Activated naive CD8-positive, alpha-beta T cell treated with anti-CD3 and anti-CD28 coated beads, Interleukin-2, amount 10 ng/mL, durations not matched to agents 7 days and 5 days (primary cell): ENCODE data around the gene RBM33. TPM values are rescaled to one million over a fixed set of nuclear protein-coding genes. Genes with fewer than 3 reads are reported as not detected.
A peak's percentile ranks its signal among the peaks of the same experiment; 100 is the strongest.

Source experiments
- ATAC-seq: fragments of 150-1000 bp; cut with Tn5 transposase; one replicate; pipeline ENCODE4 v1.10.0; 2021; ENCODE audit warnings: low read depth, moderate library complexity
- POLR2A ChIA-PET: fragments of 350-600 bp; sonication (Branson Sonifier 250); formaldehyde crosslinking; loops from one replicate; lab custom pipeline; 2021; ENCODE audit warnings: antibody characterized with exemption; lab: Charles Lee
- DNase-seq: peaks from one replicate; pipeline ENCODE4 v3.0.0; 2021
- H3K27ac Mint-ChIP-seq: one replicate; pipeline ENCODE4 v1.8.0; 2022; ENCODE audit warnings: mild to moderate bottlenecking, mixed read lengths
- H3K27me3 Mint-ChIP-seq: one replicate; pipeline ENCODE4 v1.8.0; 2022; ENCODE audit warnings: mild to moderate bottlenecking, moderate library complexity, mixed read lengths
- H3K36me3 Mint-ChIP-seq: one replicate; pipeline ENCODE4 v1.8.0; 2021; ENCODE audit warnings: mild to moderate bottlenecking, mixed read lengths
- H3K4me1 Mint-ChIP-seq: one replicate; pipeline ENCODE4 v1.8.0; 2021; ENCODE audit warnings: mixed read lengths
- H3K4me3 Mint-ChIP-seq: one replicate; pipeline ENCODE4 v1.8.0; 2022; ENCODE audit warnings: mild to moderate bottlenecking, moderate library complexity, mixed read lengths
- H3K9me3 Mint-ChIP-seq: one replicate; pipeline ENCODE4 v1.8.0; 2021; ENCODE audit warnings: mixed read lengths
- total RNA-seq, 2 experiments: library from RNA; stranded (reverse); gene quantifications; one replicate each; pipeline ENCODE4 v1.2.3, GENCODE V29; 2021

The RBM33 gene
- total RNA-seq, 2 experiments from 2014 or later, result 119 to 122 TPM

GRCh38 chr7:155714702-155715101, 70.2 kb downstream of the RBM33 start:
- Mint-ChIP-seq H3K9me3 (no peaks in the 10 kb centered on the region), H3K36me3 (peaks cover 26% of the 10 kb centered on the region), H3K4me1 (peaks cover 8% of the 10 kb centered on the region), H3K27me3 (no peaks in the 10 kb centered on the region), H3K27ac (no peak overlapping the region), H3K4me3 (no peak overlapping the region)
- DNase-seq, result no peak
- POLR2A ChIA-PET, result no interaction called here
- no peak for ATAC-seq

DNA sequence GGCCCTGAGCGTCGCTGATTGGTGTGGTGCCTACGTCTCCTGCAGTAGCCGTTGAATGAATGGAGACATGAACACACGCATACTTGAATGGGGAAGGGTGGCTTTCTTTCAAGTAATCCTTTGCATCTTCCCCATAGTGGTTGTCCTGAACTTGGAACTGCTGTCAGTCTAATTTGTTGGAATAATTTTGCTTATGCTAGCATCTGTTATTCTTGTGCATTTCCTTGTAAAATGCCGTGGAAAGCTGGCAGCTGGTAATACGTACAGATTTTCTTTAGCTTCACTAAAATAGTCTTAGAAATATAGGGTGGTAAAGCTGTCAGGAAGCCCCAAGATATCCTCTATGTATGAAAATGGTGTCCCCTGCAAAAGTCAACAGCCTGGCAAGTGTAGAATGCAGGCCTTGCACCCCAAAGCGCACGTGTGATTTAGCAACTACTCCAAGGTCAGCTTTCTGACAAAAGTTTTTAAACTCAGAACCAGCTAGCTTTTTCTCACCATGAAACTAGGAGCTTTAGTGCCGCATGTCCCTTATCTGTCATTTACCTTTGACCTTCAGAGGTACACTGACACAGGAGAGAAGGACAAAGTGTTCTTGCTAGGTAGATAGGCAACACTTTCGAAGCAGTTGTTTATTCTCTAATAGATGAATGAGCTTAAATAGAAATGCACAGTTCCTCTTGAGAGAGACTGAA, 70.8 kb downstream of the RBM33 start:
- DNase-seq, result no peak
- Mint-ChIP-seq H3K36me3 (peaks cover 26% of the 10 kb centered on the region), H3K4me3 (no peak overlapping the region), H3K27ac (no peak overlapping the region), H3K9me3 (no peaks in the 10 kb centered on the region), H3K27me3 (no peaks in the 10 kb centered on the region), H3K4me1 (peaks cover 8% of the 10 kb centered on the region)
- ATAC-seq, result no peak
- POLR2A ChIA-PET, result interaction anchor here (1.0 kb wide), 1 partner anchor 71 kb away, joined by 3 read pairs; the partner anchor contains the start of gene RBM33

DNA sequence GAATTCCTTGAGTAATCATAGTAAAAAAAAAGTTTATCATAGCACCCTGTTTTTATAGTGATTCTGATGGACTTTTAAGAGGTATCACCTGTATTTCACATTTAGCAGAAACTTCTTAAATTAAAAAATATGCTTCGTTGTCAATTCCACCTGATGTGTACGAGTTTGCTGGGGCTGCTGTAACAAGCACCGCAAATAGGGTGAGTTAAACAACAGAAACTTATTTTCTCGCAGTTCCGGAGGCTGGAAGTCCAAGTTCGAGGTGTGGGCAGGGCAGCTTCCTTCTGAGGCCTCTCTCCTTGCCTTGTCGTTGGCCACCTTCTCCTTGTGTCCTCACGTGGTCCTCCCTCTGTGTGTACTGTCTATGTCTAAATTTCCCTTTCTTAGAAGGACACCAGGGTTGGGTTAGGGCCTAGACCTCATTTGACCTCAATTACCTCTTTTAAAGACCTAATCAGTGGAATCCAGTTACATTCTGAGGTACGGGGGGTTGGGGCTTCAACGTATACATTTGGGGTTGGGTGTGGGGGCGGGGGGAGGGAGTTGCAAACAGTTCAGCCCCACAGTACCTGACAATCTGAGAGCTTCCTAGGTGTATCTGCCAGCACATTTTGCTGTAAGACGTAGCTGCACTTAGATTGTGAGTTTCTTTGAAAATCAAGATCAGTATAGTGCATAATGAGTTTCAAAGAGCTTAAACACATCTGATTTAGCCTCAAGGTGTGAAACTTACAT, 72.7 kb downstream of the RBM33 start:
- POLR2A ChIA-PET, result no interaction called here
- Mint-ChIP-seq H3K4me1 (peaks cover 13% of the 10 kb centered on the region), H3K27ac (no peak overlapping the region), H3K27me3 (no peaks in the 10 kb centered on the region), H3K9me3 (no peaks in the 10 kb centered on the region), H3K36me3 (peaks cover 22% of the 10 kb centered on the region), H3K4me3 (no peak overlapping the region)
- ATAC-seq (no peak), DNase-seq (no peak)

DNA sequence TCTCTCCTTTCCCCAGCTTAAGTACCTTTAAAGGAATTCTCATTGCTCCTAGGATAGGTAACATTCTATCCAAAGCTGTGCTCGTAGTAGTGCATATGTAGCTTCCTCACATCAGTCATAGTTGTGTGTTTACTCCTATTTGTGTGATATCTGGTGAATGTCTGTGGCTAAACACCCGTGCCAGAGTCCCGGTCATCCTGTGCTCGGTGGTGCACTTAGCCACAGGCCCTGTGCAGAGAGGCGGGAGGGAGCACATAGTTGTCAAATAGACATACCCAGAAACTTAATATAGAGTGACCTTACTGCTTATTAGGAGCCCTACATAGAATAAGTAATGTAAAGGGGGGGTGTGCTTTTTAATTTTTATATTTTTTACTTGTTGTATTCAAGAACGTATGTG, 76.6 kb downstream of the RBM33 start:
- no peak overlapping the region for H3K27ac Mint-ChIP-seq
- H3K4me3 Mint-ChIP-seq, result no peak overlapping the region
- H3K9me3 Mint-ChIP-seq, result no peaks in the 10 kb centered on the region
- DNase-seq, result no peak
- no peak for ATAC-seq
- peaks cover 11% of the 10 kb centered on the region for H3K4me1 Mint-ChIP-seq
- no peaks in the 10 kb centered on the region for H3K27me3 Mint-ChIP-seq
- POLR2A ChIA-PET, result no interaction called here
- peaks cover 15% of the 10 kb centered on the region for H3K36me3 Mint-ChIP-seq

DNA sequence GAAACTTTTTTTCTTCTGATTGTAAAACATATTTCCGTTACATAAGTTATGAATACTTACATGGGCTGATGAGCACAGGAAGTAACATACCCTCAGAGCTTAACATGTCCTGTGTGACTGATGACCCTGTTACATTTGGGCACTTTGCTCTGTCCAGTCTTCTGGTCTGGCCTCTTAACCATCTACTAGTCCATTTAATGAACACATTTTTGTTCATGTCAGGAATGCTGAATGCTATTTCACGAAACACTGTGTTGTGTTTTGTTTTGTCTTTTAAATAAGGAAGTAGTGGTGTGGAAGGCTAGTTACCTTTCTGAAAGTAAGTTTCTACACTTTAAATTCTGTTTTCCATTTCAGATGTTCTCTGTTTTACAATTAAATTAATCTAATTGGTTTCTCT, 77.7 kb downstream of the RBM33 start:
- H3K4me1 Mint-ChIP-seq, result peaks cover 11% of the 10 kb centered on the region
- H3K4me3 Mint-ChIP-seq, result no peak overlapping the region
- H3K27ac Mint-ChIP-seq, result peak overlapping the region; percentile 69

GRCh38 chr7:155722936-155723335, 78.5 kb downstream of the RBM33 start:
- ATAC-seq, result no peak
- POLR2A ChIA-PET, result interaction anchor here (0.7 kb wide), 1 partner anchor 79 kb away, joined by 4 read pairs; the partner anchor contains the start of gene RBM33
- Mint-ChIP-seq H3K4me1 (peaks cover 9% of the 10 kb centered on the region), H3K36me3 (peaks cover 13% of the 10 kb centered on the region), H3K27me3 (no peaks in the 10 kb centered on the region), H3K4me3 (no peak overlapping the region), H3K9me3 (no peaks in the 10 kb centered on the region), H3K27ac (no peak overlapping the region)
- no peak for DNase-seq

More for the DNA sequence above, 77.7 kb downstream of the RBM33 start:
- POLR2A ChIA-PET, result interaction anchor here (0.7 kb wide), 1 partner anchor 78 kb away, joined by 4 read pairs; the partner anchor contains the start of gene RBM33
- Mint-ChIP-seq H3K27me3 (no peaks in the 10 kb centered on the region), H3K9me3 (no peaks in the 10 kb centered on the region), H3K36me3 (peaks cover 13% of the 10 kb centered on the region)
- DNase-seq, result no peak
- peak; percentile 65 for ATAC-seq

GRCh38 chr7:155724327-155725005, 80.0 kb downstream of the RBM33 start:
- Mint-ChIP-seq H3K27ac (no peak overlapping the region), H3K4me1 (peaks cover 11% of the 10 kb centered on the region), H3K4me3 (no peak overlapping the region), H3K27me3 (no peaks in the 10 kb centered on the region), H3K36me3 (peaks cover 16% of the 10 kb centered on the region), H3K9me3 (no peaks in the 10 kb centered on the region)
- ATAC-seq, result no peak
- POLR2A ChIA-PET, result interaction anchor here (0.7 kb wide), 1 partner anchor 1086 kb away, joined by 4 read pairs; no protein-coding TSS in a partner anchor
- no peak for DNase-seq

- POLR2A ChIA-PET, result interaction anchor here (0.7 kb wide), 1 partner anchor 1086 kb away, joined by 4 read pairs; no protein-coding TSS in a partner anchor
- no peaks in the 10 kb centered on the region for H3K9me3 Mint-ChIP-seq
- no peaks in the 10 kb centered on the region for H3K27me3 Mint-ChIP-seq
- no peak overlapping the region for H3K27ac Mint-ChIP-seq
- H3K4me3 Mint-ChIP-seq, result no peak overlapping the region
- H3K36me3 Mint-ChIP-seq, result peaks cover 20% of the 10 kb centered on the region
- DNase-seq (no peak), ATAC-seq (no peak)
- peaks cover 14% of the 10 kb centered on the region for H3K4me1 Mint-ChIP-seq
Measured at GRCh38 chr7:155725006-155725355, 80.5 kb downstream of the RBM33 start.

GRCh38 chr7:155727616-155728015, 83.2 kb downstream of the RBM33 start:
- peaks cover 16% of the 10 kb centered on the region for H3K4me1 Mint-ChIP-seq
- no peak overlapping the region for H3K27ac Mint-ChIP-seq
- no peak for ATAC-seq
- no peak for DNase-seq
- no peak overlapping the region for H3K4me3 Mint-ChIP-seq
- H3K9me3 Mint-ChIP-seq, result no peaks in the 10 kb centered on the region
- no peaks in the 10 kb centered on the region for H3K27me3 Mint-ChIP-seq
- H3K36me3 Mint-ChIP-seq, result peaks cover 24% of the 10 kb centered on the region
- POLR2A ChIA-PET, result no interaction called here

GRCh38 chr7:155728116-155728515, 83.7 kb downstream of the RBM33 start:
- no peak overlapping the region for H3K27ac Mint-ChIP-seq
- no peak overlapping the region for H3K4me3 Mint-ChIP-seq
- H3K4me1 Mint-ChIP-seq, result peaks cover 19% of the 10 kb centered on the region
- POLR2A ChIA-PET, result no interaction called here
- no peaks in the 10 kb centered on the region for H3K9me3 Mint-ChIP-seq
- DNase-seq, result no peak
- no peak for ATAC-seq
- no peaks in the 10 kb centered on the region for H3K27me3 Mint-ChIP-seq
- H3K36me3 Mint-ChIP-seq, result peaks cover 23% of the 10 kb centered on the region

DNA sequence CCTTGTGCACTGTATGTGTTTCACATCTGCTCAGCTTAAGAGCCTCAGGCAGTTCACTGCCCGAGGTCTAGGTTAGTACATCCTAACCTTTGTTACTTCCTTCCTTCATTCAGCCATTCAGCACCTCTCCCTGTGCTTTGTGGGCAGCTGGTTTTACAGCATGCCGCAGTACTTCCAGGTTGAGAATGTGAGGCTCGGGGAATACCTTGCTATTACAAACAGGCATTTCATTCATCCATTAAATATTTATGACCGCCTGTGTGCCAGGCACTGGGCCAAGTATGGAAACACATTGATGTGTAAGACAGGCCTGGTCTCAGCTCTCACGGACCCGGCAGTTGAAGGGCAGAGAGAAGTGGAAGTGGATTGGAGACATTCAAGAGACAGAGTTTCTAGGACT, 85.4 kb downstream of the RBM33 start:
- Mint-ChIP-seq H3K27ac (no peak overlapping the region), H3K4me1 (peaks cover 29% of the 10 kb centered on the region), H3K36me3 (peaks cover 16% of the 10 kb centered on the region), H3K27me3 (no peaks in the 10 kb centered on the region), H3K4me3 (no peak overlapping the region), H3K9me3 (no peaks in the 10 kb centered on the region)
- ATAC-seq (no peak), DNase-seq (no peak)
- POLR2A ChIA-PET, result no interaction called here

- no peak overlapping the region for H3K27ac Mint-ChIP-seq
- POLR2A ChIA-PET, result no interaction called here
- DNase-seq, result no peak
- no peak overlapping the region for H3K4me3 Mint-ChIP-seq
- H3K36me3 Mint-ChIP-seq, result peaks cover 17% of the 10 kb centered on the region
- no peaks in the 10 kb centered on the region for H3K27me3 Mint-ChIP-seq
- H3K9me3 Mint-ChIP-seq, result no peaks in the 10 kb centered on the region
- ATAC-seq, result no peak
- peaks cover 32% of the 10 kb centered on the region for H3K4me1 Mint-ChIP-seq
Measured at GRCh38 chr7:155731380-155731779, 86.9 kb downstream of the RBM33 start.

DNA sequence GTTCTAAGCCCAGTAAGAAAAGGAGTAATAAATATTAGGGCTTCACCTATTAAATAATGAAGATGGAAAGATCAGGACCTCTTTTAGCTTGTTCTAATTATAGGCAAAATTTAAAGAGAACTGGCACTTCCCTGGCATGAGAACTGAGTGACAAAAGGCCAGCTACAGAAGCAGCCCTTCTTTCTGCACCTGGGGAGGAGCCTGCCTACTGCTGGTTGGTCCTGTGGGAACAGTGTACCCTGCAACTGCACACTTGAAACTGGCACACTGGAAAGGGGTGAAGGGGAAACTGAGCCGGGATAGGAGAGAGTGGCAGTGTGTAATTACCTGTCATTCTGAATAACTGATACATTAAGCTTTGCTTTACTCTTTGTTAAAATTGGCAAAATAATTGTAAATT, 87.4 kb downstream of the RBM33 start:
- Mint-ChIP-seq H3K36me3 (peaks cover 17% of the 10 kb centered on the region), H3K27ac (no peak overlapping the region), H3K27me3 (no peaks in the 10 kb centered on the region), H3K9me3 (no peaks in the 10 kb centered on the region), H3K4me1 (peaks cover 32% of the 10 kb centered on the region), H3K4me3 (no peak overlapping the region)
- ATAC-seq (no peak), DNase-seq (no peak)
- POLR2A ChIA-PET, result no interaction called here
